ENCODE data around the gene CENPU.

- TF ChIP-seq EZH2 (IDR thresholded peaks at IDR 0.05; ENCODE audit: borderline replicate concordance, insufficient read depth, low read length, poor library complexity, severe bottlenecking) (no peak), CTCF (IDR thresholded peaks at IDR 0.05; ENCODE audit: poor library complexity, severe bottlenecking) (no peak), EP300 (conservative IDR thresholded peaks at IDR 0.05; ENCODE audit: poor library complexity, severe bottlenecking) (no peak), RAD21 (conservative IDR thresholded peaks at IDR 0.05) (no peak), POLR2AphosphoS5 (IDR thresholded peaks at IDR 0.05) (no peak), TAF1 (IDR thresholded peaks at IDR 0.05; ENCODE audit: low read depth) (no peak), REST (IDR thresholded peaks at IDR 0.05; ENCODE audit: borderline replicate concordance) (no peak)
Observed at GRCh38 chr4:184766446-184766845, 32.5 kb upstream of the CENPU start.
